HG03039 (cell line): ENCODE measurements around the gene RTKN.
"Not testable (repeated sequence)": the region's sequence is repeated elsewhere in the genome, so short reads cannot be mapped to it uniquely, and the experiment has no call there.

Experiments
- ATAC-seq: cut with Tn5 transposase; IDR thresholded peaks from one replicate; pipeline ENCODE4 v1.9.1; 2021; ENCODE audit warnings: mild to moderate bottlenecking, moderate library complexity; ENCODE audit not compliant: unreplicated experiment

Gene RTKN

GRCh38 chr2:74441690-74442482, at the start of gene RTKN:
TSS of gene RTKN (minus strand) at chr2:74441937. CDS start at chr2:74441816, 121 bp downstream.
- no peak for ATAC-seq

DNA sequence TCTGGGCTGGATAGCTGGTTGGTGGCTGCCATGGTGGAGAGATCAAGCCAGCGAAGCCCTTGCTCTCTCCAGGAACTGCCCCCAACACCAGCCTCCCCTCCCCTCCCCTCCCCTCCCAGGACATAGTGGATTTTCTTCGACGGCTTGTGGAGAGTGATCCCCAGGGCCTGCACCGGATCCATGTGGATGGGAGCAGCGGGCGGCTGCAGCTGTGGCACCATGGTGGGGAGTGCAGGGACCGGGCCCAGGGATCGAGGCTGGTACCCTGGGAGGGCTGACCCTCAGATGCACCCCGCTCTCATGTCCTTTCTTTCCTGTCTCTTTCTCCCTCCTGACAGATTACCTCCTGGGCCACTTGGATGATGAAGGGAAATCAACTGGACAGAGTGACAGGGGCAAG, 48.2 kb upstream of the RTKN start:
- no peak for ATAC-seq

DNA sequence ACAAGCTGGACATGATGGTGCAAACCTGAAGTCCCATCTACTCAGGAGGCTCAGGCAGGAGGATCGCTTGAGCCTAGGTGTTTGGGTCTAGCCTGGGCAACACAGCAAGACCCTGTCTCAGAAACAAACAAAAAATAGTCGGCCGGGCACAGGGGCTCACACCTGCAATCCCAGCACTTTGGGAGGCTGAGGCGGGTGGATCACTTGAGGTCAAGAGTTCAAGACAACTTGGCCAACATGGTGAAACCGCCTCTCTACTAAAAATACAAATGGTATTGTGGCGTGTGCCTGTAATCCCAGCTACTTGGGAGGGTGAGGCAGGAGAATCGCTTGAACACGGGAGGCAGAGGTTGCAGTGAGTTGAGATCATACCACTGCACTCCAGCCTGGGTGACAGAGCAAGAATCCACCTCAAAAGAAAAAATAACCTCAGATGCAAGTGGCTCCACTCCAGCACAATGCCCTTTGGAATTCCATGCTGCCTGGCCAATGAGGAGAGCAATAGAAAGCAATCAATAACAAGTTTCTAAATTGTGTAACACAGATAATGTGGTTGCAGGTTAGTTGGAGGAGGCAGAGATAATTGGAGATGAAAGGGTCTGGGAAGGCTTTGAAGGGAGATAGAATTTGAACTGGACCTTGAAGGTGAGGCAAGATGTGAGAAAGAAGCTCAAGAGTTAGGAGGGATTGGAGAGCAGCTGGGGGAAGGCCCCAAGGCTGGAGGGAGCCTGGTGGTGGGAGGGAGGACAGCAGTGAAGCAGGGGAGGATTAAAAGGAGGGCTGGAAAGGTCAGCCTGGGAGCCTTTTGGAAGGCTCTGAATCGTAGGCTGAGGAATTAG, 47.1 kb upstream of the RTKN start:
- no peak for ATAC-seq

GRCh38 chr2:74486141-74486540, 44.4 kb upstream of the RTKN start:
- ATAC-seq, result no peak

DNA sequence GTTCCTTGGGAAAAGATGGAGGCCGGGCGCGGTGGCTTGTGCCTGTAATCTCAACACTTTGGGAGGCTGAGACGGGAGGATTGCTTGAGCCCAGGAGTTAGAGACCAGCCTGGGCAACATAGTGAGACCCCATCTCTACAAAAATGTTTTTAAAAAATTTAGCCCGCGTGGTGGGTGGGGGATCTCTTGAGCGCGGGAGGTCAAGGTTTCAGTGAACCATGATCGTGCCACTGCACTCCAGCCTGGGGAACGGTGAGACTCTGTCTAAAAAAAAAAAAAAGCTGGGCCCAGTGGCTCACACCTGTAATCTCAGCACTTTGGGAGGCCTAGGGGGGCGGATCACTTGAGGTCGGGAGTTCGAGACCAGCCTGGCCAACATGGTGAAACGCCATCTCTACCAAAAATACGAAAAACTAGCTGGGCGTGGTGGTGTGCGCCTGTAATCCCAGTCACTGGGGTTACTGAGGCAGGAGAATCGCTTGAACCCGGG, 42.0 kb upstream of the RTKN start:
- ATAC-seq, result not testable (repeated sequence)

GRCh38 chr2:74482801-74483674, 41.3 kb upstream of the RTKN start, which contains the start of the genes CCDC142 and TTC31:
TSS of gene CCDC142 (minus strand) at chr2:74482998. CDS start at chr2:74482837, 161 bp downstream.
TSS of gene TTC31 (plus strand) at chr2:74483081. CDS start at chr2:74483096, 15 bp downstream.
- ATAC-seq, result peak; percentile 78

GRCh38 chr2:74481961-74482800, 40.4 kb upstream of the RTKN start:
- ATAC-seq, result peak; percentile 31

DNA sequence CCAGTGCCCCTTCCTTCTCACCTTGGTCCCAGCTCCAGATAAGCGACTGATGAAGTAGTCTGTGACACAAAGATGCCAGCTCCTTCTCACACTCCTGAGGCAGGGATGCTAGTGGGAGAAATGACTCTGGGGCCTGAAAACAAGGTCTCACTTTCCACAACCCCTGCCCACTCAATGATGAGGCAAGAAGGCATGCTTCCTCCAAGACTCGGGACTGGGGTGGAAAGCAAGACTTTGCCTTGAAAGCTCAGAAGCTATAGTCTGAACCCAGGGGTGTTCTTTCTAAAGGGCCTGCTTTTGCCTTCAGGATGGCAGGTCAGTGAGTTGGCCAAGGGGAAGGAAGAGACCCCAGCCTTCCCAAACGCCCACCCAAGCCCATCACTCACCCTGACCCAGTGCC, 39.7 kb upstream of the RTKN start:
- no peak for ATAC-seq

DNA sequence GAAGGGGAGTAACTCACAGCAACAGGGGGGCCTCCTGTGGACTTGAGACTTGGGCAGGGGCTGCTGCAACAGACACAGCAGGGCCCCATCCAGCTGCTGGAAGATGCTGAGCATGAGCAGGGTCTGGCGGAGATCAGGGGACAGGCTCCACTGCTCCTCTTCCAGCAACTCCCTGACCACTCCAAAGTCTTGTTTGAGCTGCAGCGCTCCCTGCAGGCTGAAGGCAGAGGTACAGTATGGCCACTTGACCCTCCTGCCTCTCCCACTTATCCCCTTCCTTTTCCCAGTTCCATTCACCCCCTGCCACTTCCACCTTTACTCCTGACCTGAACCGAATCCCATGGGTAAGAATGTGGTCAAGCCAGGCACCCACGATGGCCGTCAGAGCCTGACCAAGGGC, 33.2 kb upstream of the RTKN start:
- no peak for ATAC-seq

GRCh38 chr2:74474481-74474880, 32.7 kb upstream of the RTKN start:
- ATAC-seq, result no peak

GRCh38 chr2:74472945-74473258, 31.2 kb upstream of the RTKN start:
- no peak for ATAC-seq

- ATAC-seq, result peak; percentile 78
Measured at GRCh38 chr2:74472086-74472944, 30.6 kb upstream of the RTKN start, which contains the start of gene MRPL53. TSS of gene MRPL53 (minus strand) at chr2:74472680. CDS start at chr2:74472660, 20 bp downstream.

- ATAC-seq, result no peak
Measured at GRCh38 chr2:74471332-74472065, 29.8 kb upstream of the RTKN start.

DNA sequence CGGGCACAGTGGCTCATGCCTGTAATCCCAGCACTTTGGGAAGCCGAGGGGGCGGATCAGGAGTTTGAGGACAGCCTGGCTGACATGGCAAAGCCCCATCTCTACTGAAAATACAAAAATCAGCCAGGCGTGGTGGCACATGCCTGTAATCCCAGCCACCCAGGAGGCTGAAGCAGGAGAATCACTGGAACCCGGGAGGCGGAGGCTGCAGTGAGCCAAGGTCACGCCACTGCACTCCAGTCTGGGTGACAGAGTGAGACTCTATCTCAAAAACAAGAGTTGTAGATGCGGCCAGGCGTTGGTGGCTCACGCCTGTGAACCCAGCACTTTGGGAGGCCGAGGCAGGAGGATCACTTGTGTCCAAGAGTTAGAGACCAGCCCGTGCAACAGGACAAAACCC, 29.0 kb upstream of the RTKN start:
- ATAC-seq, result not testable (repeated sequence)

DNA sequence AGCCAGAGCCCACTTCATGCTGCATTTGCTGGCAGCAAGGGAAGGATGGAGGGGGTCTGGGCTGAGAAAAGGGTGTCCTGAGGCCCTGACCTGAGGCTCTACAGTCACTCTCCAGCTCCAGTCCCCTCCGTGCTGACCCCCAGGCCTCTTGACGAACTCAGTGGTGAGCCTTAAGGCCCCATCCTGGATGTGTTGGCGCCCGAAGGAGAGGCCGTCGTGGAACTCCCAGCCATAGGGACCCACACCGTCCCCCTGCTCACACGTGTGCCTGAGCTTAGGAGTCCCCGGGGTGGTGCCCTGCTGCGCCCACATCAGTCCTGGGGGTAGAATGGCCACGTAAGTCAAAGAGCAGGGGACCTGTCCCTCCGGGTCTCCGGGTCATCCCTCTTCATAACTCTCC, 22.7 kb upstream of the RTKN start:
- no peak for ATAC-seq

GRCh38 chr2:74462786-74463105, 21.0 kb upstream of the RTKN start:
- ATAC-seq, result no peak

GRCh38 chr2:74462054-74462785, 20.5 kb upstream of the RTKN start:
- no peak for ATAC-seq
